Measurements from ENCODE around the gene TPSG1.
A peak's percentile ranks its signal among the peaks of the same experiment; 100 is the strongest.
"Not testable (repeated sequence)": the region's sequence is repeated elsewhere in the genome, so short reads cannot be mapped to it uniquely, and the experiment has no call there.

TPSG1 gene

DNA sequence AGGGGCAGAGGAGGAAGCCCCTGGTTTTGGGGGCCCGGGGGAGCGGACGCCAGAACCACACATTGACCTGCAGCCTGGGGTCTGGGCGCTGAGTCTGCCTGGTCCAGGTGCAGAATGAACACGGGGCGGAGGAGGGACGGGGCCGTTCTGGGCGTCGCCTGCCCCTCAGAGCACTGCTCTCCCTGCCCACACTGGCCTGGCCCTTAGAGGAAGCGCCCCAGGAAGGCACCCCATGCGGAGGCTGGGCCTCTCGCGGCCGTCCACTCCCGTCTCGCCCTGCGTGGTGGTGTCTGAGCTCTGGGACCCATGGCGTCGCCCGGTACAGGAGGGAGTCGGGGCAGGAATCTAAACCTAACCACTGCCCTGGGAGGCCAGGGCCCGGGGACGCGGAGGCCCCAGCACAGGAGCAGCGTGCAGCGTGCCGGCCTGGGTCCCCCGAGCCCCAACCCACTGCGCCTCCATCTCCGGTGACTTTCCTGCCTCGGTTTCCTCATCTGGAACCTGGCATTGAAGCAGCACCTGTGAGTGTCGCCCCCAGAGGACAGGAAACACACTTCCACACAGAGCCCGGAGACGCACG is 35.1 kb upstream of the TPSG1 start:
- DNase-seq (ENCODE audit: low read depth), result no peak
- no peak overlapping the region for H3K4me3 ChIP-seq (ENCODE audit: low read depth, low read length)
- TF ChIP-seq, protein P1, sequence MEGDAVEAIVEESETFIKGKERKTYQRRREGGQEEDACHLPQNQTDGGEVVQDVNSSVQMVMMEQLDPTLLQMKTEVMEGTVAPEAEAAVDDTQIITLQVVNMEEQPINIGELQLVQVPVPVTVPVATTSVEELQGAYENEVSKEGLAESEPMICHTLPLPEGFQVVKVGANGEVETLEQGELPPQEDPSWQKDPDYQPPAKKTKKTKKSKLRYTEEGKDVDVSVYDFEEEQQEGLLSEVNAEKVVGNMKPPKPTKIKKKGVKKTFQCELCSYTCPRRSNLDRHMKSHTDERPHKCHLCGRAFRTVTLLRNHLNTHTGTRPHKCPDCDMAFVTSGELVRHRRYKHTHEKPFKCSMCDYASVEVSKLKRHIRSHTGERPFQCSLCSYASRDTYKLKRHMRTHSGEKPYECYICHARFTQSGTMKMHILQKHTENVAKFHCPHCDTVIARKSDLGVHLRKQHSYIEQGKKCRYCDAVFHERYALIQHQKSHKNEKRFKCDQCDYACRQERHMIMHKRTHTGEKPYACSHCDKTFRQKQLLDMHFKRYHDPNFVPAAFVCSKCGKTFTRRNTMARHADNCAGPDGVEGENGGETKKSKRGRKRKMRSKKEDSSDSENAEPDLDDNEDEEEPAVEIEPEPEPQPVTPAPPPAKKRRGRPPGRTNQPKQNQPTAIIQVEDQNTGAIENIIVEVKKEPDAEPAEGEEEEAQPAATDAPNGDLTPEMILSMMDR (IDR thresholded peaks at IDR 0.05; ENCODE audit: control insufficient read depth, extremely low read depth, insufficient read depth), result no peak

DNA sequence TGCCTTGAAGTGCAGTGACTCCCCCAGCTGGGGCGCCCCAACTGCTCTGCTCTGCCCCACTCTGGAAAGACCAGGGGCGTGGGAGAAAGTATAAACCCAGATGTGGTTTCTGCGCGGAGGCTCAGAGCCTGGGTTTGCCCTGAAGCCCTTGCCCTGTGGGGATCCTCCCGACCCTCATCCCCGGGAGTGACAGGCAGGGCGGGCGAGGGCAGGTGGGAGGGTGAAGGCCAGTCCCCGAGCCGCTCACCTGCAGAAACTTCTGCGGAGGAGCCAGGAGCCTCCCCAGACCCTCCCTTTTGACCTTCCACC is 34.6 kb upstream of the TPSG1 start:
- no peak overlapping the region for H3K4me3 ChIP-seq (ENCODE audit: low read depth, low read length)
- TF ChIP-seq, protein P1 (IDR thresholded peaks at IDR 0.05; ENCODE audit: control insufficient read depth, extremely low read depth, insufficient read depth), result no peak
- no peak for DNase-seq (ENCODE audit: low read depth)

DNA sequence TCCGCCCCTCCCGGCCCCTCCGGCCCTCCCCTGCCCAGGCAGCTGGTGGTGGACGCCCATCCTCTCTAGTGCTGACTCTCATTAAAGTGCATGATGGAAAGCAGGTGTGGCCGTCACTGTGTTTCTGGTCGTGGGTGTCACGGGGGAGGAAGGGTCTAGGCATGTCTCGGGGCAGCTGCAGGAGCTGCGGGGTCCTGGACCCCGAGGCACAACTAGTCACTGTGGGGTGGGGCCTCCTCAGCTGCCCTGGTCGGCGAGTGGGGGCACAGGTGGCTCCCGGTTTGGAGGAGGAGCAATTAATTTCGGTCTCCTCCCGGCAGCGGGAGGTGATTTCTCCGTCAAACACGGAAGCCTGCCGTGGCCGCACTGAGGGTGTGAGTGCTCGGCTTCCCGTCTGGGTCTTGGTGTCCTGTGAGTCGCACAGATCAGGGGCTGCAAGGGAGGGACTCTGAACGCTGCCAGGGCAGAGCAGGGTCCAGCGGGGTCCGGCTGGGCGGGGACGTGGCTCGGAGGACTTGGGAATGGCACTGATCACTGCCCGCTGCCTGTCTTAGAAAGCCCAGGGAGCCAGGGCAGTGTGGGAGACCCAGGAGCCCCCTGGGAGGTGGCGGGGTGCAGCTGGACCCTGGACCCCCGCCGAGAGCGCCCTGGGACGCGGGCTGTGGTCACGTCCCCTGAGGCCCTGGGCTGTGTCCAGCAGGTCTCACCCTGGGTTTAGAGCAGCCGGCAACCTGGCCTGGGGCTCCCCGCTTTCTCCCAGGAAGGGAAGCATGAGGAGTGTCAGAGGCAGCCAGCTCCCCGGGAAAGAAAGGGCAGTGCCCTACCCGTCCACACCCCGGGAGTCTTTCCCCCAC is 34.1 kb upstream of the TPSG1 start:
- no peak for DNase-seq (ENCODE audit: low read depth)
- peak overlapping the region; percentile 23; the same call in 1 of the 2 replicates for H3K4me3 ChIP-seq (ENCODE audit: low read depth, low read length)
- TF ChIP-seq, protein P1 (IDR thresholded peaks at IDR 0.05; ENCODE audit: control insufficient read depth, extremely low read depth, insufficient read depth), result no peak

DNA sequence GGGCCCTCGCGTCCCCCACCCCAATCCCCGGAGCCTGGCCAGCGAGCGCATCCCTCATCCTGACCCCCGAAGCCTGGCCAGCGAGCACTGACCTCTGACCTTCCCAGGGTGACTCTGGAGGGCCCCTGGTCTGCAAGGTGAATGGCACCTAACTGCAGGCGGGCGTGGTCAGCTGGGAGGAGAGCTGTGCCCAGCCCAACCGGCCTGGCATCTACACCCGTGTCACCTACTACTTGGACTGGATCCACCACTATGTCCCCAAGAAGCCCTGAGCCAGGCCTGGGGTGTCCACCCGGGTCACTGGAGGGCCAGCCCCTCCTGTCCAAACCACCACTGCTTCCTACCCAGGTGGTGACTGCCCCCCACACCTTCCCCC is 33.1 kb upstream of the TPSG1 start:
- TF ChIP-seq, protein P1 (IDR thresholded peaks at IDR 0.05; ENCODE audit: control insufficient read depth, extremely low read depth, insufficient read depth), result no peak
- no peak overlapping the region for H3K4me3 ChIP-seq (ENCODE audit: low read depth, low read length)
- DNase-seq (ENCODE audit: low read depth), result no peak

DNA sequence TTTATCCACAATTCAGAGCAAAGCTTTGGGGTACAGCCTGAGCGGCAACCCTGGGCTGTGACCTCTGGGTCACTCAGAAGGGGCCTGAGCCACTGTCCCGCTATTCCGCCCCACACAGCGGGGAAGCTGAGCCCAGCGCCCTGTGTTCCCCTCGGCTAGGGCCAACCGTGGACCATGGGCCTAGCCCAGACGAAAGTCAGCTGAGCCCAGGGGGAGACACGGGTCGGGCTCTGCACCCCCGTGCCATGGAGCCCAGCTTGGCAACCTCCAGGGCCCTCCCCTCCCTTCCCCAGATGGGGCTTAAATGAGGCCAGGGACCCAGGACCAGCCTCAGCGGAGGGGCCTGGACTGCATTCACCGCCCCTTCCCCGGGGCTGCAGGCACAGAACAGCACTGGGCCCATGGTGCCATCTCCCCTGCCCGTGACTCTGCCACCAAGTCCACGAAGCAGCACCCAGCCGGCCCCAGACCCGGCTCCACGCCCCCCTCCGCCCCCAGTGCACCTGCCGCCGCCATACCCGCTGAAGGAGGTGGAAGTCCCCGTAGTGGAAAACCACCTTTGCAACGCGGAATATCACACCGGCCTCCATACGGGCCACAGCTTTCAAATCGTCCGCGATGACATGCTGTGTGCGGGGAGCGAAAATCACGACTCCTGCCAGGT is 32.6 kb upstream of the TPSG1 start:
- TF ChIP-seq, protein P1 (IDR thresholded peaks at IDR 0.05; ENCODE audit: control insufficient read depth, extremely low read depth, insufficient read depth), result no peak
- no peak overlapping the region for H3K4me3 ChIP-seq (ENCODE audit: low read depth, low read length)
- no peak for DNase-seq (ENCODE audit: low read depth)

DNA sequence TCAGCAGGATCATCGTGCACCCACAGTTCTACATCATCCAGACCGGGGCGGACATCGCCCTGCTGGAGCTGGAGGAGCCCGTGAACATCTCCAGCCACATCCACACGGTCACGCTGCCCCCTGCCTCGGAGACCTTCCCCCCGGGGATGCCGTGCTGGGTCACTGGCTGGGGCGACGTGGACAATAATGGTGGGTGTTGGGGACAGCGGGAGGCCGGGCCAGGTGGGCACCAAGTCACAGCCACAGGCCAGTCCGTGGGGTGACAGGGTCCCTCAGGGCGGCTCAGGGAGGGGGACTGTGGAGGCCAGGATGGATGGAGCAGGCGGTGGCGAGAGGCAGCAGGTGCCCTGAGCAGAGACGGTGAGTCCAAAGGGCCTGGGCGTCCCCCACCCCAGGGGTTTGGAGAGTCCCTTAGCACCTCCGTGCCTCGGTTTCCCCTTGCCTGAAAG is 31.8 kb upstream of the TPSG1 start:
- TF ChIP-seq, protein P1 (IDR thresholded peaks at IDR 0.05; ENCODE audit: control insufficient read depth, extremely low read depth, insufficient read depth), result no peak
- no peak for DNase-seq (ENCODE audit: low read depth)
- H3K4me3 ChIP-seq (ENCODE audit: low read depth, low read length), result no peak overlapping the region

DNA sequence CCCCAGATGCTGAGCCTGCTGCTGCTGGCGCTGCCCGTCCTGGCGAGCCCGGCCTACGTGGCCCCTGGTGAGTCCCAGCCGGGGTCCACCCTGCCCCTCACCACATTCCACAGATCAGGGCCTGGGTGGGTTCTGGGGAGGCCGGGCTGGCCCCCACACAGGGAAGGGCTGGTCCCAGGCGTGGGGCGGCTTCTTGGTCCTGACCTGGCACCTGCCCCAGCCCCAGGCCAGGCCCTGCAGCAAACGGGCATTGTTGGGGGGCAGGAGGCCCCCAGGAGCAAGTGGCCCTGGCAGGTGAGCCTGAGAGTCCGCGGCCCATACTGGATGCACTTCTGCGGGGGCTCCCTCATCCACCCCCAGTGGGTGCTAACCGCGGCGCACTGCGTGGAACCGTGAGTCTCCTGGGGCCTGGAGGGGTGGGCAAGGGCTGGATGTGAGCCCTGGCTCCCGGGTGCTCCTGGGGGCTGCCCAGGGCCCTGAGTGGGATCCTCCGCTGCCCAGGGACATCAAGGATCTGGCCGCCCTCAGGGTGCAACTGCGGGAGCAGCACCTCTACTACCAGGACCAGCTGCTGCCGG is 31.3 kb upstream of the TPSG1 start:
- DNase-seq (ENCODE audit: low read depth); H3K4me3 ChIP-seq (ENCODE audit: low read depth, low read length): not testable (repeated sequence)

DNA sequence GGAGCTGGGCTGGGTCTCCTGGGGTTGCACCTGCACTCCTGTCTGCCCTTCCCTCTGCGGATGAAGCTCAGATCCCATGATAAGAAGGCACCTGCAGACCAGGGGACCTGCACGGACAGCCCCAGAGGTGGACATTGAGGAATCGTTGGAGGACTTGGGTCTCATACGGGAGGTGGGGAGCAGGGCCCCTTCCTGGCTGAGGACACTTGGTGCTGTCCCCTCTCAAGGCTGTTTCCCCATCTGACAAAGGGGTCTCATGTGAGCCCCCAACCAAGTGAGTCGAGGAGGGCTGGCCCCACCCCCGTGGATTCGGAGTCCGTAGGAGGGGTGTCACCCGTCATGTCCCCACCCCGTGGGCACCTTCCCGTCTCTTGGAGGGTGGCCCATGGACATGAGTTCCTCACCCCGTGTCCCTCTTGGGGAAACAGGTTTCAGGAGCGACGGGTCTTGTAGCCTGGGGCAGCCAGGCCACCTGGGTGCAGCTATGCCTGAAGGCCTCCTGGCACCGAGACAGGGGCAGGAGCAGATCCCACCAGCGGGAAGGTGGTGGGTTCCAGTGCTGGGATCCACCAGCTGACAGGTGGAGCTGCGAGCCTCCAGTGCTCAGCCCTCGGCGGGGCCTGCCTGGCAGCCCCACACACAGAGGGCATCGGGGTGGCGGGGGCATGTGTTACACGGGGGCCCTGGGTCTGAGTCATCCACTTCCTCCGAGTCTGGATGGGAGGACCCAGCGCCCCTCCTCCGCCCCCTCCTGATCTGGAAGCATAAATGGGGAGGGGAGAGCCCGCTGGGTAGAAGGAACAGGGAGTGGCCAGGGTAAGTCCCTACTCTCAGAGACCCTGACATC is 30.4 kb upstream of the TPSG1 start, which contains the start of gene TPSD1:
TSS of gene TPSD1 (plus strand) at position 794 of the 847 bp plus-strand sequence. CDS start 212 bp downstream, outside the sequence.
- not testable (repeated sequence) for DNase-seq (ENCODE audit: low read depth); H3K4me3 ChIP-seq (ENCODE audit: low read depth, low read length)

DNA sequence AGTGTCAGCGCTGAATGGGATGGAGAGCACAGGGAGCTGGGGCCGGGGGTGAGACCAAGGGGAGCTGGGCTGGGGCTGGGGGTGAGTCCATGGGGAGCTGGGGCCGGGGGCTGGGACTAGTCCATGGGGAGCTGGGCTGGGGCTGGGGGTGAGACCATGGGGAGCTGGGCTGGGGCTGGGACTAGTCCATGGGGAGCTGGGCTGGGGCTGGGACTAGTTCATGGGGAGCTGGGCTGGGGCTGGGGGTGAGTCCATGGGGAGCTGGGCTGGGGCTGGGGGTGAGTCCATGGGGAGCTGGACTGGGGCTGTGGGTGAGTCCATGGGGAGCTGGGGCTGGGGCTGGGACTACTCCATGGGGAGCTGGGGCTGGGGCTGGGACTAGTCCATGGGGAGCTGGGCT is 29.8 kb upstream of the TPSG1 start:
- H3K4me3 ChIP-seq (ENCODE audit: low read depth, low read length); DNase-seq (ENCODE audit: low read depth): not testable (repeated sequence)

All from LNCaP clone FGC (cell line).